DMS 273 treated with DMSO at 0.1 percent for 48 hours (cell line): ENCODE measurements around the gene TMEM119.
"Not testable (repeated sequence)": the region's sequence is repeated elsewhere in the genome, so short reads cannot be mapped to it uniquely, and the experiment has no call there.

Source experiments
- DNase-seq: peaks from one replicate; lab custom pipeline; 2025; lab: John Stamatoyannopoulos, UW

TMEM119 gene

DNA sequence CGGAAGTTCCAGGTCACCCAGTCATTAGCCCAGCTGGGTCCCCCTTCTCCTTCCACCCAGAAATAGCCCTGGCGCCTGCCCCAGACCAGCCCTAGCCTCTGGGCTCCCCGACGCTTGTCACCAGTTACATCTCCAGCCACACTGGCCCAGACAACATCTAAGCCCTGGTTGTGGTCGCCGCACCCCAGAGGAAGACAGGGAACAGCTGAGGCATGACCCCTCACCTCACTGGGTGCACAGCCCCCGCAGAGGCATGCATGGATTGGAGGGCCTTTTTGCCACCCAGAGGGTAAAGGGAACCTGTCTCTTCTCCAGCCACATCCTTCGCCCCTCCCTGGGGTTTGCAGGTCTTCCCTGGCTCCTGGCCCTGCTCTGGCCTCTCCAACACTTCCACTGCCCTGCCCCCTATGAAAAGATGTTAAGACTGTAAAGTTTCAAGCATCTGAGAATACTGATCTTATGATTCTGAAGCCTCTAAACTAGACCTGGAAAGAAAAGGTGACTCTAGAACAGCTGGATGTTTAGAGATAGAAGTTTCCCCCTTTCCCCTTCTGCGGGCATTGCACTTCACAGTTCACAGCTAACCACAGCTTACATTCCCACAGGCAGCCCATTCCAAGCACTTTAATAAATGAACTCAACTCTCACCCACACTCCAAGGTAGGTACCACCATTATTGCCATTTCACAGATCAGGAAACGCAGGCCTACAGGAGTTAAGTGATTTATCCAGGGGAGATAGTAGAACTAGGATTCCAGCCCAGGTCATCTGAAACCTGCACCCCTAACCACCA, 14.7 kb downstream of the TMEM119 start:
- no peak for DNase-seq

DNA sequence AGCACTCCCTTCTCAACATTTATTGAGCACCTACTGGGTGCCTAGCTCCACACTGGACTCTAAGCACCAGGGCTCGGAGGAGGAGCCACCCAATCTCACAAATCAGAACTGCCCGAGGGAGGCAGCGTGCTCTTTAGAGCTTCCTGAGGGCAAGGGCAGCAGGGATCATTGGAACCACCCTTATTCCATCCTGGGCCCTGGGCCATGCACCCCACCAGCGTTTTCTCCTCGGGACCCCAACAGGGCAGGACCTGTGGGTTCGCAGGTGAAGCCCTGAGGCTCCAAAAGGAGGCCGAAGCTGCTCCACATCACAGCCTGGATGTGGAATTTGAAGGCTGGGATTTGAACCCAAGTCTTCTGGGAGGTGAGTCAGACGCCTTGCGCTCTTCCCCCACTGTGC, 15.4 kb downstream of the TMEM119 start:
- DNase-seq: no peak

GRCh38 chr12:108581311-108582227, 16.3 kb downstream of the TMEM119 start:
- no peak for DNase-seq

GRCh38 chr12:108580531-108580930, 17.4 kb downstream of the TMEM119 start:
- no peak for DNase-seq

GRCh38 chr12:108578813-108579212, 19.1 kb downstream of the TMEM119 start:
- no peak for DNase-seq

DNA sequence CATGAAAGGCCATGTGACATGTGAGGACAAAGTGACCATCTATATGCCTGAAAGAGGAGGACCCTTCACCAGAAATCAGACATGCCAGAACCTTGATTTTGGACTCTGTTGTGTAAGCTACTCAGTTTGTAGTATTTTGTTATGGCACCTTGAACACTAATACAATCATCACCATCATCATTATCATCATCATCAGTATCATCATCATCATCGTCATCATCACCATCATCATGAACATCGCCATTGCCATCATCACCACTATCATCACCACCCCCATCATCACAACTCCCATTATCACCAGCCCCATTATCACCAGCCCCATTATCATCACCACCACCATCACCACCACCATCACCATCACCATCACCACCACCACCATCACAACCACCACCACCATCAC, 19.6 kb downstream of the TMEM119 start:
- DNase-seq: no peak

DNA sequence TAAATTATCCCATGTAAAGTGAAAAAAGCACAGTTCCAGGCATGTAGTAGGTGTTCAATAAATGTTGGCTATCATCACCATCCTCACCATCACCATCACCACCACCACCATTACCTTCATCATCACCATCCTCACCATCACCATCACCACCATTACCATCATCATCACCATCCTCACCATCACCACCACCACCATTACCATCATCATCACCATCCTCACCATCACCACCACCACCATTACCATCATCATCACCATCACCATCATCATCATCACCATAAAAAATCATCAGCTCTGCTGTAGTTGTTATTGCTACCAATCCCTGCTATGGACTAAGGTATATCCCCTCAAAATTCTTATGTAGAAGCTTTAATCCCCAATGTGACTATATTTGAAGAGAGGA, 20.4 kb downstream of the TMEM119 start:
- DNase-seq: no peak

DNA sequence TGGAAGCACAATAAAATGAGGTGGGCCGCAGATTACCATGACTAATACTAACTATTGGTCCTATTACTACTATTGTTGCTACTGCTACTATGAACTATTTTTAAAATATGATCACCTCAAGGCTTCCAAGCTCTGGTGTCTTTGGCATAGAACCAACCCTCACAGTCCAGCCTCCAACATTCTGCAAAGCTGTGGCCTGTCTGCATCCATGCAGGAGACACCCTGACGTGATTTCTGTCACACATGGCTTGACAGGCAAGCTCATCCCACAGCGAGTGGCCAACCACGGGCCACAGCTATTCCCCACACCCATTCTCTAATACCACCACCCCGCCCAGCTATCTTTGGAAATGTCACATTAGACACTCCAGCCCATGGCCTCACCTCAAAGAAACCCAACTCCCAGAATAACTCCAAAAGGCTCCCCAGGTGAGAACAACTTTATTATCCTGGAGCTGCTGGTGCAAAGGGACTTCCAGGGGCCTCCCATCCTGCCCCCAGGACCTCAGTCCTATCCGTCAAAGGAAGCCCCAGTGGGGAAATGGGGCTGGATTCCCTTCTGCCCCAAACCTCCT, 21.1 kb downstream of the TMEM119 start:
- DNase-seq: no peak

GRCh38 chr12:108575199-108575912, 22.5 kb downstream of the TMEM119 start:
- no peak for DNase-seq

DNA sequence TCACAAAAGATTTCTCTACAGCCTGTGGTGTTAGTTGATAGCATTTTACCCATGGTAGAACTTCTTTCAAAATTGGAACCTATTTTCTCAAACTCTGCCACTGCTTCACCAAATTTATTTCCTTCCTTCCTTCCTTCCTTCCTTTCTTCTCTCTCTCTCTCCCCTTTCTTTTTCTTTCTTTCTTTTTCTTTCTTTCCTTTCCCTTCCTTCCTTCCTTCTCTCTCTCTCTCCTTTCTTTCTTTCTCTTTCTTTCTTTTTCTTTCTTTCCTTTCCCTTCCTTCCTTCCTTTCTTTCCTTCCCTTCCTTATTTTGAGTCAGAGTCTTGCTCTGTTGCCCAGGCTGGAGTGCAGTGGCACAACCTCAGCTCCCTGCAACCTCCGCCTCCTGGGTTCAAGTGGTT, 23.6 kb downstream of the TMEM119 start:
- not testable (repeated sequence) for DNase-seq

GRCh38 chr12:108573317-108573716, 24.6 kb downstream of the TMEM119 start:
- DNase-seq: no peak

GRCh38 chr12:108572166-108572790, 25.6 kb downstream of the TMEM119 start:
- no peak for DNase-seq

GRCh38 chr12:108571609-108572165, 26.2 kb downstream of the TMEM119 start:
- DNase-seq: no peak

DNA sequence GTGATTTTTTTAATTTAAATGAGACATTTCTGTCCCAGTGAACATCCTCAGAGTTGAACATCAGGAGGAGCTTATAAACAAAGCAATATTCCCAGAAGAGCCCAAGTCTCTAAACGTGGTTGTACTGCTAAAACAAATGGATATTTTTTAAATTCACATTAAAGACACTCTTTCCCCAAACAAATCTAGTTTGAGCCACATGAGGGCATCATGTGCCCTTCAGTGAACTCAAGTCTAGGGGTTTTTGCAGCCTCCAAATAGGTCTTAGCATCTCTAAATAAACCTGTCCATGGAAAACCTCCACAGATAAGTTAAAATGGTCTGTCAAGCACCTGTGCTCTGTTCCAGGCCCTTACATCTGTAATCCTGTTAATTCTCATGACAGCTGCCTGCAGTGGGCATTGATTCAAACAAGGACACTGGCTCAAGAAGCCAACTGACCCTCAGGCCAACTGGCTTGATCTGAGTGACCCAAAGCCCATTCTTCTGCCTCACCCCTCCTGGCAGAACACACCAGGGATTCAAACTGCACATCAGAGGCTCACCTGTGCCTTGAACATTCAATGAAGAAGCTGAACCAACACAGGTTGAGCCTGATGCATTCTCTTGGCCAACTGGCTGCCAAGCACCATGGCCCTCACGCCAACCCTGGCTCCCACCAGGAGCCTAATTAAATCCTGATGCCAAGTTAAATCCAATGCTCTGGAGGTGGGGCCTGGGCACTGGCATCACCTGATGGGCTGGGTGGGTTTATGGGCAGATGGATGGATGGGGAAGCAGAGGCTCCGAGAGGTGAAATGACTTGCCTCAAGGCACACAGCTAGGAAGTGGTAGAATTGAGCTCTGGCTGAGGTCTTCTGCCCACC, 26.9 kb downstream of the TMEM119 start:
- DNase-seq: no peak

- DNase-seq: no peak
Measured at GRCh38 chr12:108568338-108569154, 29.3 kb downstream of the TMEM119 start.

DNA sequence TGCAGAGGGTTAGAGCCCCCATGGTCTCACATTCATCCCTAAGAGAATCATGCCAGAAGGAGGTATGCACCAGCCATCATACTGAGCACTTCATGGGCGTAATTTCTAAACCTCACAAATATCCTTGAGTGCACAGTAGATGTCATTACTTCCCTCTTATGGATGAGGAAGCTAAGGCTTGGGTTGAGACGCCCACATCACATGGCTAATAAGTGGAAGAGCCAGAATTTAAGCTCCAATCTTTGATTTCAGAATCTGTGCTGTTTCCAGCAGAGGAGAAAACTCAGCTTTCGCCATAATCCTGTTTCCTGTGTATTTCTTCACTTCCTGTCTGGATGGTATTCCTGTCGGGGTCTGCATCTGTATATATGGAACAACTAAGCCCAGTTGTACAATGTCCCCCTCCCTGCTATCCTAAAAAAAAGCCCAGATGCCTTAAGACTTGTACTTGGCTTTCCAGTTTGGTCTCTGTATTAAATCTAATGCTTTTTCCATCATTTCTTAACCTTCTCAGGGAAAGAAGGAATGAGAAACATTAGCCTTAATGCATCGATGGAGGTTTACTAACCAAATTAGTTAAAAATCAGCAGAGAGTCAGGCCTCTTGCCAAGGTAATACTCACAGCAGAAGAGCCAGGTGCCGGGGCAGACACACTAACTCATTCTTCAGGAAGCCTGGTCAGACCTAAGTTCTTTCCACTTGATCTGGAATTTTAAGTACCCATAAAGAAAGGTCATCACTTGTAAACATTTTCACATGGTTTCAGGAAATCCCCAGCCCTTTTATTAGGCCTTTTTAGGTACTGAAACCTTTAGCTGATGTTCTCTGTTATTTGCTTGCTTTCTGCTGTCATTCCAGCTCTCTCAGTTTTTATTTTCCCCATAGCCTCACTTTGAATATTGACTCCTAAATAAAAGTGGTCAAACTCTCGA, 30.2 kb downstream of the TMEM119 start:
- no peak for DNase-seq

GRCh38 chr12:108566452-108566851, 31.4 kb downstream of the TMEM119 start:
- no peak for DNase-seq

DNA sequence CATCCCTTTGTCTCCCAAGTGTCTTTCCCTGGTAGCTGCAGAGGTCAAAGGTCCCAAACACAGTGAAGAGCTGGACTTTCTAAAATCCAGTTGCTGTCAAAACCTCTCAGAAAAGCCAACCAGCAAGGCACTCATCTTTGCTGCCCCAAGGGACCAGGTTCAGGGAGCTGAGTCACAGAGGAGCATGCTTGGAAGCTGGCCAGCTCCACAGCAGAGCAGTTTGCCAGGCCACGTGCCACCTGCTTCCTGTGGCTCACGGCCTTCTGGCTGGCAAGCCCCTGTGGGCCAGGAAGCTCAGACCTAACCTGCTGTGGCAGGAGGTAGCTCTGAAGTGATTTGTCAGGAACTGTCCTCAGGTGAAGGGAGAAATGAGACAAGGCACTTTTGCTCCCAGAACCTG, 31.9 kb downstream of the TMEM119 start:
- peak; percentile 46 for DNase-seq
